Neuronal stem cell (in vitro differentiated cells): ENCODE data around the gene ATP13A4.
A peak's percentile ranks its signal among the peaks of the same experiment; 100 is the strongest.

Experiments
- DNase-seq: peaks from one replicate; pipeline ENCODE4 v3.0.0-alpha.2; 2013; ENCODE audit warnings: low spot score
- H2AFZ ChIP-seq: one replicate; pipeline ENCODE4 v1.6.1; 2013; ENCODE audit warnings: mild to moderate bottlenecking, low read length, inconsistent platforms
- H2AK5ac ChIP-seq: 2 replicates; pipeline ENCODE4 v1.6.1; 2013; ENCODE audit warnings: low read depth, mild to moderate bottlenecking, inconsistent platforms, low read length, moderate library complexity, mixed read lengths
- H2BK120ac ChIP-seq: 2 replicates; pipeline ENCODE4 v1.6.1; 2013; ENCODE audit warnings: low read depth, mild to moderate bottlenecking, inconsistent platforms, low read length, moderate library complexity, mixed read lengths
- H2BK12ac ChIP-seq: one replicate; pipeline ENCODE4 v1.6.1; 2013; ENCODE audit warnings: low read length, inconsistent platforms
- H2BK15ac ChIP-seq: 2 replicates; pipeline ENCODE4 v1.6.1; 2013; ENCODE audit warnings: mild to moderate bottlenecking, low read length, inconsistent platforms, mixed read lengths
- H2BK5ac ChIP-seq: one replicate; pipeline ENCODE4 v1.6.1; 2013; ENCODE audit warnings: inconsistent platforms, mild to moderate bottlenecking, low read length, moderate library complexity
- H3K14ac ChIP-seq: one replicate; pipeline ENCODE4 v1.6.1; 2013; ENCODE audit warnings: low read length, inconsistent platforms
- H3K18ac ChIP-seq: 2 replicates; pipeline ENCODE4 v1.6.1; 2013; ENCODE audit warnings: low read length, inconsistent platforms
- H3K23ac ChIP-seq: 2 replicates; pipeline ENCODE4 v1.6.1; 2013; ENCODE audit warnings: low read depth, mild to moderate bottlenecking, mixed read lengths, low read length, inconsistent platforms; ENCODE audit not compliant: poor library complexity
- H3K27ac ChIP-seq: replicated peaks from 3 replicates; pipeline ENCODE4 v1.5.1; 2013; ENCODE audit warnings: low read length, inconsistent platforms
- H3K27me3 ChIP-seq, 3 experiments: 2 replicates each; pipeline ENCODE4 v1.6.1; 2013; ENCODE audit warnings: low read length in 3 of 3, mild to moderate bottlenecking in 2 of 3, inconsistent platforms in 1 of 3, low read depth in 1 of 3, mixed read lengths in 1 of 3, moderate library complexity in 1 of 3; ENCODE audit not compliant: control insufficient read depth in 3 of 3, insufficient read depth in 3 of 3
- H3K36me3 ChIP-seq, 2 donors: replicated peaks in 1 of 2; 2 replicates each; pipeline ENCODE4 v1.6.1; 2013; ENCODE audit warnings: low read length in 2 of 2; ENCODE audit not compliant: control insufficient read depth in 2 of 2, insufficient read depth in 2 of 2
- H3K4ac ChIP-seq: 2 replicates; pipeline ENCODE4 v1.6.1; 2013; ENCODE audit warnings: inconsistent platforms, mild to moderate bottlenecking, low read length, moderate library complexity
- H3K4me1 ChIP-seq, 2 donors: 1 replicate in 1 of 2; 2 replicates in 1 of 2; pipeline ENCODE4 v1.6.1; 2013; ENCODE audit warnings: low read length in 2 of 2, low read depth in 1 of 2; ENCODE audit not compliant: control insufficient read depth in 2 of 2, insufficient read depth in 1 of 2
- H3K4me2 ChIP-seq: one replicate; pipeline ENCODE4 v1.6.1; 2013; ENCODE audit warnings: mild to moderate bottlenecking, low read length, inconsistent platforms; ENCODE audit not compliant: insufficient read depth, poor library complexity, severe bottlenecking
- H3K4me3 ChIP-seq, 2 donors: 2 replicates each; pipeline ENCODE4 v1.5.1; 2013; ENCODE audit warnings: low read length in 2 of 2, mild to moderate bottlenecking in 2 of 2, inconsistent platforms in 1 of 2, moderate library complexity in 1 of 2
- H3K79me1 ChIP-seq: one replicate; pipeline ENCODE4 v1.6.1; 2013; ENCODE audit warnings: low read depth, mild to moderate bottlenecking, inconsistent platforms, low read length, moderate library complexity
- H3K9ac ChIP-seq: one replicate; pipeline ENCODE4 v1.6.1; 2013; ENCODE audit warnings: mild to moderate bottlenecking, low read depth, low read length, inconsistent platforms; ENCODE audit not compliant: poor library complexity
- H3K9me3 ChIP-seq, 2 donors: replicated peaks in 1 of 2; 2 replicates each; pipeline versions ENCODE3 to v1.6.1; 2013; ENCODE audit warnings: low read length in 2 of 2, mild to moderate bottlenecking in 2 of 2, inconsistent platforms in 1 of 2, low read depth in 1 of 2, mixed read lengths in 1 of 2, moderate library complexity in 1 of 2; ENCODE audit not compliant: control insufficient read depth in 2 of 2, insufficient read depth in 1 of 2
- H4K8ac ChIP-seq: one replicate; pipeline ENCODE4 v1.6.1; 2013; ENCODE audit warnings: low read depth, mild to moderate bottlenecking, inconsistent platforms, low read length, moderate library complexity
- H4K91ac ChIP-seq: one replicate; pipeline ENCODE4 v1.6.1; 2013; ENCODE audit warnings: low read length, low read depth, mild to moderate bottlenecking, inconsistent platforms; ENCODE audit not compliant: poor library complexity
- WGBS, 2 donors: extraction: QIAGEN DNeasy Blood & Tissue Kit; methylation state at CpG; one replicate each; pipeline ENCODE4 v1.1.7; 2013; ENCODE audit warnings: missing lambda C conversion rate in 2 of 2, mixed read lengths in 1 of 2; ENCODE audit not compliant: insufficient read length in 2 of 2, insufficient replicate concordance in 1 of 2; ENCODE audit errors: extremely low coverage in 2 of 2; 5-methylcytosine and 5-hydroxymethylcytosine counted together

Gene ATP13A4

GRCh38 chr3:193451902-193452301, 102.8 kb downstream of the ATP13A4 start:
- DNase-seq: no peak
- Histone ChIP-seq H3K23ac (no peak overlapping the region), H4K8ac (no peak overlapping the region), H3K9me3 (no peaks in the 10 kb centered on the region), H2BK5ac (no peak overlapping the region), H3K27ac (no peak overlapping the region), H3K4me2 (no peak overlapping the region), H3K4me1 (no peaks in the 10 kb centered on the region), H2AK5ac (no peak overlapping the region), H3K36me3 (no peaks in the 10 kb centered on the region), H2AFZ (no peak overlapping the region), H2BK15ac (no peak overlapping the region), H3K79me1 (no peaks in the 10 kb centered on the region), H3K4me3 (no peak overlapping the region), H2BK120ac (no peak overlapping the region), H3K18ac (no peak overlapping the region), H3K9ac (no peak overlapping the region), H3K14ac (no peak overlapping the region), H2BK12ac (no peak overlapping the region), H3K27me3 (no peaks in the 10 kb centered on the region), H3K4ac (no peak overlapping the region), H4K91ac (no peak overlapping the region)
- WGBS, 2 donors: no CpG with 5 or more reads among the region's 4 CpGs

GRCh38 chr3:193446965-193447602, 107.6 kb downstream of the ATP13A4 start:
- no peak overlapping the region for H3K4ac ChIP-seq
- H3K79me1 ChIP-seq: no peaks in the 10 kb centered on the region
- no peak overlapping the region for H3K14ac ChIP-seq
- no peak overlapping the region for H2AFZ ChIP-seq
- H2BK120ac ChIP-seq: no peak overlapping the region
- H2BK15ac ChIP-seq: no peak overlapping the region
- H3K27me3 ChIP-seq: no peaks in the 10 kb centered on the region
- H3K9ac ChIP-seq: no peak overlapping the region
- no CpG with 5 or more reads among the region's 5 CpGs for WGBS, 2 donors
- no peak overlapping the region for H2BK5ac ChIP-seq
- no peak overlapping the region for H3K27ac ChIP-seq
- no peak overlapping the region for H3K4me2 ChIP-seq
- no peak overlapping the region for H3K18ac ChIP-seq
- H3K36me3 ChIP-seq: no peaks in the 10 kb centered on the region
- no peaks in the 10 kb centered on the region for H3K4me1 ChIP-seq
- no peak overlapping the region for H2AK5ac ChIP-seq
- no peak overlapping the region for H4K91ac ChIP-seq
- no peak overlapping the region for H4K8ac ChIP-seq
- DNase-seq: no peak
- no peak overlapping the region for H3K23ac ChIP-seq
- H3K9me3 ChIP-seq: no peaks in the 10 kb centered on the region
- no peak overlapping the region for H3K4me3 ChIP-seq
- H2BK12ac ChIP-seq: no peak overlapping the region

GRCh38 chr3:193439423-193439822, 115.3 kb downstream of the ATP13A4 start:
- Histone ChIP-seq H3K9me3 (no peaks in the 10 kb centered on the region), H3K14ac (no peak overlapping the region), H3K4ac (no peak overlapping the region), H3K4me3 (no peak overlapping the region), H2BK120ac (no peak overlapping the region), H3K18ac (no peak overlapping the region), H4K91ac (no peak overlapping the region), H3K27ac (no peak overlapping the region), H2BK12ac (no peak overlapping the region), H3K4me2 (no peak overlapping the region), H3K36me3 (no peaks in the 10 kb centered on the region), H2BK5ac (no peak overlapping the region), H4K8ac (no peak overlapping the region), H3K9ac (no peak overlapping the region), H2BK15ac (no peak overlapping the region), H3K27me3 (no peaks in the 10 kb centered on the region), H2AK5ac (no peak overlapping the region), H3K4me1 (no peaks in the 10 kb centered on the region), H3K79me1 (no peaks in the 10 kb centered on the region), H3K23ac (no peak overlapping the region), H2AFZ (no peak overlapping the region)
- WGBS, 2 donors: no CpG with 5 or more reads among the region's 2 CpGs
- no peak for DNase-seq

- WGBS, 2 donors: no CpG with 5 or more reads among the region's 4 CpGs
- H2BK12ac ChIP-seq: no peak overlapping the region
Observed at GRCh38 chr3:193418576-193419373, 135.9 kb downstream of the ATP13A4 start.

More at GRCh38 chr3:193418576-193419373, 135.9 kb downstream of the ATP13A4 start:
- Histone ChIP-seq H3K4me2 (no peak overlapping the region), H4K8ac (peak overlapping the region; percentile 53), H2AFZ (no peak overlapping the region), H3K4me3 (no peak overlapping the region), H3K4ac (no peak overlapping the region), H3K23ac (no peak overlapping the region), H3K14ac (peak overlapping the region; percentile 63), H3K36me3 (no peaks in the 10 kb centered on the region), H2BK5ac (no peak overlapping the region), H3K4me1 (no peaks in the 10 kb centered on the region), H3K9ac (no peak overlapping the region), H3K18ac (no peak overlapping the region), H2BK120ac (no peak overlapping the region), H2BK15ac (no peak overlapping the region), H3K27me3 (no peaks in the 10 kb centered on the region), H3K79me1 (no peaks in the 10 kb centered on the region), H3K9me3 (peaks cover 0 to 12% of the 10 kb centered on the region in 2 donors), H3K27ac (no peak overlapping the region), H4K91ac (no peak overlapping the region), H2AK5ac (no peak overlapping the region)
- no peak for DNase-seq
